Neural cell (in vitro differentiated cells): ENCODE measurements around the gene RBM39.

ENCODE experiments used
- CTCF ChIP-seq: fragments of 450-650 bp; IDR thresholded peaks from 2 replicates; pipeline ENCODE4 v1.5.1; 2014; ENCODE audit warnings: antibody characterized with exemption, mild to moderate bottlenecking, moderate library complexity; ENCODE audit not compliant: poor library complexity, severe bottlenecking
- EP300 ChIP-seq: fragments of 450-650 bp; conservative IDR thresholded peaks from 2 replicates; pipeline ENCODE4 v1.6.1; 2014; ENCODE audit warnings: antibody characterized with exemption, mild to moderate bottlenecking, moderate library complexity; ENCODE audit not compliant: poor library complexity, severe bottlenecking
- EZH2 ChIP-seq: fragments of 200-600, 300-800 bp; shearing (Covaris generic), sonication (generic); IDR thresholded peaks from 2 replicates; pipeline ENCODE4 v1.6.1; 2014; ENCODE audit warnings: antibody characterized with exemption, low read length, borderline replicate concordance, mild to moderate bottlenecking; ENCODE audit not compliant: insufficient read depth, poor library complexity, severe bottlenecking
- RAD21 ChIP-seq: fragments of 450-650 bp; conservative IDR thresholded peaks from 2 replicates; pipeline ENCODE4 v1.6.1; 2014; ENCODE audit warnings: antibody characterized with exemption, mild to moderate bottlenecking, moderate library complexity
- TF ChIP-seq, protein P1 (sequence below): IDR thresholded peaks from 2 replicates; pipeline ENCODE4 v1.6.1; 2012; ENCODE audit warnings: borderline replicate concordance

DNA sequence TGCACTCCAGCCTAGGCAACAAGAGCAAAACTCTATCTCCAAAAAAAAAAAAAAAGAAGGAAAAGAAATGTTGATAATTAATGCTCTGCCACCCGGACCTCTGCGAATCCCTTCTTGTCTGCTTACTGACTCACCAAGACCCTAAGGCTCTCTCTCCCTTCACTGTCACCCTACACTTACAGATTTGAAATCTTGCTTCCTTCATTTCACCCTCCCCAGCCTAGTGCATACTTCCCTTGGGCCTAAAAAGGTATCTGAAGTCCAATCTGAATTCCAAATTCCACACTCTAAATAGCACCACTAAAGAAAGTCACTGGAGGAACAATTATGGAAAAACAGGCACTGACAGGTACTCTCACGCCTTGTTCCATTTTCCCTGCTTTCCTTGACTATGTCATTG is 20.4 kb upstream of the RBM39 start:
- TF ChIP-seq CTCF, result no peak
- TF ChIP-seq EZH2, result no peak
- TF ChIP-seq EP300, result no peak
- TF ChIP-seq, protein P1, sequence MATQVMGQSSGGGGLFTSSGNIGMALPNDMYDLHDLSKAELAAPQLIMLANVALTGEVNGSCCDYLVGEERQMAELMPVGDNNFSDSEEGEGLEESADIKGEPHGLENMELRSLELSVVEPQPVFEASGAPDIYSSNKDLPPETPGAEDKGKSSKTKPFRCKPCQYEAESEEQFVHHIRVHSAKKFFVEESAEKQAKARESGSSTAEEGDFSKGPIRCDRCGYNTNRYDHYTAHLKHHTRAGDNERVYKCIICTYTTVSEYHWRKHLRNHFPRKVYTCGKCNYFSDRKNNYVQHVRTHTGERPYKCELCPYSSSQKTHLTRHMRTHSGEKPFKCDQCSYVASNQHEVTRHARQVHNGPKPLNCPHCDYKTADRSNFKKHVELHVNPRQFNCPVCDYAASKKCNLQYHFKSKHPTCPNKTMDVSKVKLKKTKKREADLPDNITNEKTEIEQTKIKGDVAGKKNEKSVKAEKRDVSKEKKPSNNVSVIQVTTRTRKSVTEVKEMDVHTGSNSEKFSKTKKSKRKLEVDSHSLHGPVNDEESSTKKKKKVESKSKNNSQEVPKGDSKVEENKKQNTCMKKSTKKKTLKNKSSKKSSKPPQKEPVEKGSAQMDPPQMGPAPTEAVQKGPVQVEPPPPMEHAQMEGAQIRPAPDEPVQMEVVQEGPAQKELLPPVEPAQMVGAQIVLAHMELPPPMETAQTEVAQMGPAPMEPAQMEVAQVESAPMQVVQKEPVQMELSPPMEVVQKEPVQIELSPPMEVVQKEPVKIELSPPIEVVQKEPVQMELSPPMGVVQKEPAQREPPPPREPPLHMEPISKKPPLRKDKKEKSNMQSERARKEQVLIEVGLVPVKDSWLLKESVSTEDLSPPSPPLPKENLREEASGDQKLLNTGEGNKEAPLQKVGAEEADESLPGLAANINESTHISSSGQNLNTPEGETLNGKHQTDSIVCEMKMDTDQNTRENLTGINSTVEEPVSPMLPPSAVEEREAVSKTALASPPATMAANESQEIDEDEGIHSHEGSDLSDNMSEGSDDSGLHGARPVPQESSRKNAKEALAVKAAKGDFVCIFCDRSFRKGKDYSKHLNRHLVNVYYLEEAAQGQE, result no peak
- TF ChIP-seq RAD21, result no peak
